ENCODE results near the gene IL36B. TPM values are rescaled to one million over a fixed set of nuclear protein-coding genes. Genes with fewer than 3 reads are reported as not detected.

The IL36B gene
- polyA plus RNA-seq, 1 donor (not counting 4 experiments of a cell fraction or from before 2014, with no cell fraction given) = 0.21 TPM

DNA sequence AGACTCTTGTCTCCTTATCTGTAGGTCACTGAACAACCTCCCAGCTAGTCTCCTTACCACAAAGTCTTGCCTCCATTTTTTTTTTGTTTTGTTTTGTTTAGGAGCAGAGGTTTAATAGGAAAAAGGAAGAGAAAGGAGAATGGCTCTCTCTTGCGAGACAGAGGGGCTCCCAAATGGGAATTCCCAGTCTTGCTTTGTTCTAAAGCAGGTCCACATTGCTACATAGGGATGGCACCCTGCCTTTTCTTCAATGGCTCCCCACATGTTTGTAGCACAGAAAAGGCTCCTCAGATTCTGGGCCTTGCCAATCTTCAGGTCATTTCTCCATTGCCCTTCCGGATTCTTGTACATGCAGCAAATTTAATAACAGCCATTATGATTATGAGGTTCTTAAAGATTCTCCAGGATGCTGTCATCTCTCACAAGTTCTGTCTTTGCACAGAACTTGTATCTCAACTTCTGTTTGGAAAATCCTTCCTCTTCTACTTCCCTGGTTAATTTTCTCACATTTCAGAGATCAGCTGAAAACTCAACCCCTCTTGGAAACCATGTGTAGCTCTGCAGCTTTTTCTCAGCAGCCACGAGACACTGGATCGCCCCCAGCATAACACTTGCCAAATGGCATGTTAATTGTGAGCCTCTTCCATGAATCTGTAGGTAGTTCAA is 38.7 kb upstream of the IL36B start:
- H3K79me2 ChIP-seq (ENCODE audit: control insufficient read depth, insufficient read depth, low read length) = no peaks in the 10 kb centered on the region
- H3K4me1 ChIP-seq (ENCODE audit: control insufficient read depth, extremely low read depth, insufficient read depth, low read length) = no peaks in the 10 kb centered on the region
- dilution Hi-C loops (cut with MboI; ENCODE audit: extremely low pct_ligation_motif_present, low sequenced_read_pairs) = no loop called here
- H3K27me3 ChIP-seq (ENCODE audit: control insufficient read depth, extremely low read depth, insufficient read depth, low read length) = no peaks in the 10 kb centered on the region
- H3K36me3 ChIP-seq (ENCODE audit: control insufficient read depth in 2 of 2, extremely low read depth in 1 of 2, insufficient read depth in 2 of 2, low read length in 2 of 2) = no peaks in the 10 kb centered on the region
- no peak for TF ChIP-seq EZH2 (IDR thresholded peaks at IDR 0.05; ENCODE audit: low read length)
- TF ChIP-seq, protein P1, sequence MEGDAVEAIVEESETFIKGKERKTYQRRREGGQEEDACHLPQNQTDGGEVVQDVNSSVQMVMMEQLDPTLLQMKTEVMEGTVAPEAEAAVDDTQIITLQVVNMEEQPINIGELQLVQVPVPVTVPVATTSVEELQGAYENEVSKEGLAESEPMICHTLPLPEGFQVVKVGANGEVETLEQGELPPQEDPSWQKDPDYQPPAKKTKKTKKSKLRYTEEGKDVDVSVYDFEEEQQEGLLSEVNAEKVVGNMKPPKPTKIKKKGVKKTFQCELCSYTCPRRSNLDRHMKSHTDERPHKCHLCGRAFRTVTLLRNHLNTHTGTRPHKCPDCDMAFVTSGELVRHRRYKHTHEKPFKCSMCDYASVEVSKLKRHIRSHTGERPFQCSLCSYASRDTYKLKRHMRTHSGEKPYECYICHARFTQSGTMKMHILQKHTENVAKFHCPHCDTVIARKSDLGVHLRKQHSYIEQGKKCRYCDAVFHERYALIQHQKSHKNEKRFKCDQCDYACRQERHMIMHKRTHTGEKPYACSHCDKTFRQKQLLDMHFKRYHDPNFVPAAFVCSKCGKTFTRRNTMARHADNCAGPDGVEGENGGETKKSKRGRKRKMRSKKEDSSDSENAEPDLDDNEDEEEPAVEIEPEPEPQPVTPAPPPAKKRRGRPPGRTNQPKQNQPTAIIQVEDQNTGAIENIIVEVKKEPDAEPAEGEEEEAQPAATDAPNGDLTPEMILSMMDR (optimal IDR thresholded peaks at IDR 0.05 in 1 of 3, IDR thresholded peaks at IDR 0.05 in 1 of 3, conservative IDR thresholded peaks at IDR 0.05 in 1 of 3; ENCODE audit: extremely low read depth in 1 of 3, insufficient read depth in 2 of 3, low read length in 3 of 3) = no peak
- no peak overlapping the region for H2AFZ ChIP-seq (ENCODE audit: control insufficient read depth, low read length)
- FAIRE-seq = no peak
- no peaks in the 10 kb centered on the region for H4K20me1 ChIP-seq (ENCODE audit: control insufficient read depth, extremely low read depth, insufficient read depth, low read length)
- no peak for DNase-seq (ENCODE audit: low read depth, low spot score)
- no peaks in the 10 kb centered on the region for H3K9me1 ChIP-seq (ENCODE audit: control insufficient read depth, extremely low read depth, insufficient read depth, low read length)
- no peak overlapping the region for H3K4me2 ChIP-seq (ENCODE audit: control insufficient read depth, extremely low read depth, insufficient read depth, low read depth, low read length)
- no peak overlapping the region for H3K9ac ChIP-seq (ENCODE audit: control insufficient read depth, extremely low read depth, insufficient read depth, low read length)
- H3K4me3 ChIP-seq (ENCODE audit: control insufficient read depth in 2 of 3, extremely low read depth in 1 of 3, insufficient read depth in 2 of 3, low read depth in 1 of 3, low read length in 3 of 3) = no peak overlapping the region
- H3K9me3 ChIP-seq (ENCODE audit: control insufficient read depth, low read depth, low read length) = no peaks in the 10 kb centered on the region
- H3K27ac ChIP-seq (ENCODE audit: control insufficient read depth, insufficient read depth, low read length) = no peak overlapping the region

DNA sequence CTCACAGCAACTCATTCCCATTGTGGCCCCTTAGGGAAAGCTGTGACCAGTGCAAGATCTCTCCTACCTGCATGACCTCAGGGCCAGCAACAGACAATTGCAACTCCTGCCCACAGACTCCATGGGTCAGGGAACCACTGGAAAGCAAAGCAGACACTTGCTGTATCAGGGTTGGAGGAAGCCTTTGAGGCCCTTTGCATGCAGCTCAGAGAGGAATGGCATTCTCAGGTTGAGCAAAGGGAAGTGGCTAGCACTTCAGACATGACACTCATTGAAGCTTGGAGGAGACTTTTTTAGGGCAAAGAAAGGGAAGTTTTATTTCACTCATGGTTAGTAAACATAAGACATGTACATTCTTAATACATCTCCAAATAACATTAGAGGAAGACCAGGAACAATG is 37.2 kb upstream of the IL36B start:
- dilution Hi-C loops (cut with MboI; ENCODE audit: extremely low pct_ligation_motif_present, low sequenced_read_pairs) = no loop called here
- Histone ChIP-seq H3K27me3 (ENCODE audit: control insufficient read depth, extremely low read depth, insufficient read depth, low read length) (no peaks in the 10 kb centered on the region), H3K4me3 (ENCODE audit: control insufficient read depth in 2 of 3, extremely low read depth in 1 of 3, insufficient read depth in 2 of 3, low read depth in 1 of 3, low read length in 3 of 3) (no peak overlapping the region), H3K9me1 (ENCODE audit: control insufficient read depth, extremely low read depth, insufficient read depth, low read length) (no peaks in the 10 kb centered on the region), H3K4me2 (ENCODE audit: control insufficient read depth, extremely low read depth, insufficient read depth, low read depth, low read length) (no peak overlapping the region), H2AFZ (ENCODE audit: control insufficient read depth, low read length) (no peak overlapping the region), H3K9ac (ENCODE audit: control insufficient read depth, extremely low read depth, insufficient read depth, low read length) (no peak overlapping the region), H3K36me3 (ENCODE audit: control insufficient read depth in 2 of 2, extremely low read depth in 1 of 2, insufficient read depth in 2 of 2, low read length in 2 of 2) (no peaks in the 10 kb centered on the region), H3K27ac (ENCODE audit: control insufficient read depth, insufficient read depth, low read length) (no peak overlapping the region), H3K4me1 (ENCODE audit: control insufficient read depth, extremely low read depth, insufficient read depth, low read length) (peaks cover 11% of the 10 kb centered on the region), H4K20me1 (ENCODE audit: control insufficient read depth, extremely low read depth, insufficient read depth, low read length) (no peaks in the 10 kb centered on the region), H3K9me3 (ENCODE audit: control insufficient read depth, low read depth, low read length) (no peaks in the 10 kb centered on the region), H3K79me2 (ENCODE audit: control insufficient read depth, insufficient read depth, low read length) (no peaks in the 10 kb centered on the region)
- DNase-seq (ENCODE audit: low read depth, low spot score) (no peak), FAIRE-seq (no peak)
- TF ChIP-seq, protein P1 (optimal IDR thresholded peaks at IDR 0.05 in 1 of 3, IDR thresholded peaks at IDR 0.05 in 1 of 3, conservative IDR thresholded peaks at IDR 0.05 in 1 of 3; ENCODE audit: extremely low read depth in 1 of 3, insufficient read depth in 2 of 3, low read length in 3 of 3) = no peak
- no peak for TF ChIP-seq EZH2 (IDR thresholded peaks at IDR 0.05; ENCODE audit: low read length)
